Adrenal gland (tissue), 12 donors: ENCODE results near the gene PLEKHD1. TPM values are rescaled to one million over a fixed set of nuclear protein-coding genes. Genes with fewer than 3 reads are reported as not detected.
"Not testable (repeated sequence)": the region's sequence is repeated elsewhere in the genome, so short reads cannot be mapped to it uniquely, and the experiment has no call there.

Source experiments
- DNase-seq, 7 donors: peaks; one replicate each; pipeline ENCODE4 v3.0.0-alpha.2; 2019 to 2020
- H3K27ac ChIP-seq, 5 donors: fragments of 200-600 bp; sonication (generic) in 4 of 5; 1 replicate in 3 of 5; 2 replicates in 2 of 5; pipeline versions ENCODE4 v1.5.1 to v1.8.0; 2016 to 2020; ENCODE audit warnings: mild to moderate bottlenecking in 1 of 5
- H3K27me3 ChIP-seq: fragments of 200-600 bp; 2 replicates; pipeline ENCODE4 v1.8.0; 2021
- H3K36me3 ChIP-seq, 2 donors: fragments of 200-600 bp; replicated peaks in 1 of 2; 1 replicate in 1 of 2; 2 replicates in 1 of 2; pipeline versions ENCODE4 v1.5.1 to v1.8.0; 2018 to 2022
- H3K4me1 ChIP-seq, 2 donors: fragments of 200-600 bp; replicated peaks in 1 of 2; 1 replicate in 1 of 2; 2 replicates in 1 of 2; pipeline versions ENCODE4 v1.5.1 to v1.8.0; 2018 to 2021
- H3K4me3 ChIP-seq, 4 donors: fragments of 200-600 bp; sonication (generic) in 3 of 4; one replicate each; pipeline ENCODE4 v1.5.1; 2016 to 2018
- H3K9me3 ChIP-seq, 3 donors: fragments of 200-600 bp; sonication (generic) in 1 of 3; replicated peaks in 1 of 3; 1 replicate in 2 of 3; 2 replicates in 1 of 3; pipeline versions ENCODE4 v1.5.1 to v1.8.0; 2016 to 2021
- POLR2A ChIP-seq, 2 donors: fragments of 450-650 bp; IDR thresholded peaks; one replicate each; pipeline ENCODE4 v1.6.1; 2017; ENCODE audit warnings: antibody characterized with exemption in 2 of 2, mild to moderate bottlenecking in 2 of 2, moderate library complexity in 1 of 2
- WGBS, 4 donors: extraction: QIAGEN DNeasy Blood & Tissue Kit in 2 of 4; methylation state at CpG; one replicate each; pipeline versions ENCODE4 v1.1.5 to v1.1.7; 2013 to 2017; 5-methylcytosine and 5-hydroxymethylcytosine counted together
- intact Hi-C, 2 donors: fragments of 100-400 bp; cut with DNase I; formaldehyde crosslinking; loops; one replicate each; pipeline versions ENCODE4 v1.14.1 to v1.15.0; 2022 to 2023
- polyA plus RNA-seq, 3 donors: library from polyadenylated mRNA; stranded (reverse); fragments of 200-250 nt in 2 of 3; fragments of 350-450 nt in 1 of 3; fragmentation: Illumina TruSeq in 1 of 3; extraction: RNeasy Lipid Tissue Mini Kit (QIAGEN cat#74804) in 1 of 3; gene quantifications; one replicate each; pipeline ENCODE4 v1.2.3, GENCODE V29; 2013 to 2014
- total RNA-seq, 9 donors: library from RNA; depleted of rRNA in 4 of 9; stranded (reverse); fragments of >200 nt in 4 of 9; fragments of 120-200 nt in 1 of 9; fragmentation: NEBNext Ultra II Directional in 1 of 9; extraction: Animal tissue kit (Norgen Biotek cat#: 25700) in 1 of 9; gene quantifications; one replicate each; pipeline versions ENCODE4 v1.1.0 to v1.2.4, GENCODE V29; 2013 to 2023
- TF ChIP-seq, protein P1 (sequence below), 6 experiments: fragments of 450-650 bp in 4 of 6; fragments of 200-600 bp in 2 of 6; sonication (generic) in 1 of 6; IDR thresholded peaks; 1 replicate in 5 of 6; 2 replicates in 1 of 6; pipeline versions ENCODE4 v1.5.1 to v1.8.0; 2016 to 2021; ENCODE audit warnings: antibody characterized with exemption in 6 of 6, mild to moderate bottlenecking in 2 of 6, moderate library complexity in 1 of 6
- donor health status: healthy with polysubstance abuse.
- donor health status: Bipolar disorder and iron deficiency.
- donor health status: DM: yes; HTN: yes; CAD: no.
- donor health status: DM: no; HTN: no; CAD: no.
- donor health status: DM: no; HTN: no; CAD: no.
- donor health status: DM: yes; HTN: yes; CAD: no.

PLEKHD1 gene
- total and polyA plus RNA-seq, 12 donors, result 0.04 to 0.25 (median 0.14) TPM; not detected in 3

DNA sequence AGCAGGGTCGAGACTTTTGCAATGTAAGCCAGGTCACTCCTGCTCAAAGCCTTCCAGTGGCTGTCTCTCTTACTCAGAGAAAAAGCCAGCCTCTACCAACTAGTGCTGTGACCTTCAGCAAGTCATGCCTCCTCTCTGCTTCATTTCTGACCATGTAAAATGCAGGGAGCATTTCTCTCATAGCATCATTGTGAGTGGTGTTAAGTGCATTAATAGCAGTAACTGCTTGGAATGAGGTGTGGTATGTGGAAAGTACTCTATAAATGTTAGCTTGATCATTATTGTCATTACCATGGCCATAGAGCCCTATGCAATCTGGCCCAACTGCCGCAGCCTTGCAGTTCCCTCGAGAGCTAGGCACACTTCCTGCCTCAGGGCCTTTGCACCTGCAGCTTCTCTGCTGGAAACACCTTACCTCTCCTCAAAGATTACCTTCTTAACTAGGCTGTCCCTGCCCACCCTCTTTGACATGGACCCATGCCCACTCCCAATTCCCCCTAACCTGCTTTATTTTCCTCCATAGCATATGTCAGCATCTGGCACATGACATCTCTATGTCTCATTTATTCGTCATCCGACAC lies 10.9 kb downstream of the PLEKHD1 start:
- TF ChIP-seq, protein P1, sequence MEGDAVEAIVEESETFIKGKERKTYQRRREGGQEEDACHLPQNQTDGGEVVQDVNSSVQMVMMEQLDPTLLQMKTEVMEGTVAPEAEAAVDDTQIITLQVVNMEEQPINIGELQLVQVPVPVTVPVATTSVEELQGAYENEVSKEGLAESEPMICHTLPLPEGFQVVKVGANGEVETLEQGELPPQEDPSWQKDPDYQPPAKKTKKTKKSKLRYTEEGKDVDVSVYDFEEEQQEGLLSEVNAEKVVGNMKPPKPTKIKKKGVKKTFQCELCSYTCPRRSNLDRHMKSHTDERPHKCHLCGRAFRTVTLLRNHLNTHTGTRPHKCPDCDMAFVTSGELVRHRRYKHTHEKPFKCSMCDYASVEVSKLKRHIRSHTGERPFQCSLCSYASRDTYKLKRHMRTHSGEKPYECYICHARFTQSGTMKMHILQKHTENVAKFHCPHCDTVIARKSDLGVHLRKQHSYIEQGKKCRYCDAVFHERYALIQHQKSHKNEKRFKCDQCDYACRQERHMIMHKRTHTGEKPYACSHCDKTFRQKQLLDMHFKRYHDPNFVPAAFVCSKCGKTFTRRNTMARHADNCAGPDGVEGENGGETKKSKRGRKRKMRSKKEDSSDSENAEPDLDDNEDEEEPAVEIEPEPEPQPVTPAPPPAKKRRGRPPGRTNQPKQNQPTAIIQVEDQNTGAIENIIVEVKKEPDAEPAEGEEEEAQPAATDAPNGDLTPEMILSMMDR (IDR thresholded peaks at IDR 0.05), result no peak
- TF ChIP-seq POLR2A (IDR thresholded peaks at IDR 0.05), result no peak
- H3K9me3 ChIP-seq, result no peaks in the 10 kb centered on the region
- whole genome bisulfite sequencing, 4 donors, result 74 to 87% (median 82%) methylated on average over 5 of the region's 5 CpGs

DNA sequence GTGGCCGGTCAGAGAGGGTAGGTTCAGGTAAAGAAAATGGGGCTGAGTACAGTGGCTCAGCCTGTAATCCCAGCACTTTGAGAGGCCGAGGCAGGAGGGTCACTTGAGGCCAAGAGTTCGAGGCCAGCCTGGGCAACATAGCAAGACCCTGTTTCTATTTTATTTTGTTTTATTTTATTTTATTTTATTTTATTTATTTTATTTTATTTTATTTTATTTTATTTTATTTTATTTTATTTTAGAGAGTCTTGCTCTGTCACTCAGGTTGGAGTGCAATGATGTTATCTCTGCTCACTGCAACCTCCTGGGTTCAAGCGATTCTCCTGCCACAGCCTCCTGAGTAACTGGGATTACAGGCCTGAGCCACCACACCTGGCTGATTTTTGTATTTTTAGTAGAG lies 13.3 kb downstream of the PLEKHD1 start:
- 93 to 100% (median 95%) methylated on average over 4 of the region's 4 CpGs for WGBS, 4 donors
- H3K4me1 ChIP-seq, intact Hi-C loops, H3K9me3 ChIP-seq, H3K27ac ChIP-seq, H3K27me3 ChIP-seq, DNase-seq, H3K4me3 ChIP-seq, H3K36me3 ChIP-seq: not testable (repeated sequence)

More for the DNA sequence above, 10.9 kb downstream of the PLEKHD1 start:
- no peaks in the 10 kb centered on the region for H3K4me1 ChIP-seq
- H3K4me3 ChIP-seq, result no peak overlapping the region
- intact Hi-C loops, result no loop called here
- H3K36me3 ChIP-seq, result no peaks in the 10 kb centered on the region
- DNase-seq, result no peak
- H3K27ac ChIP-seq, result no peak overlapping the region
- H3K27me3 ChIP-seq, result no peaks in the 10 kb centered on the region

DNA sequence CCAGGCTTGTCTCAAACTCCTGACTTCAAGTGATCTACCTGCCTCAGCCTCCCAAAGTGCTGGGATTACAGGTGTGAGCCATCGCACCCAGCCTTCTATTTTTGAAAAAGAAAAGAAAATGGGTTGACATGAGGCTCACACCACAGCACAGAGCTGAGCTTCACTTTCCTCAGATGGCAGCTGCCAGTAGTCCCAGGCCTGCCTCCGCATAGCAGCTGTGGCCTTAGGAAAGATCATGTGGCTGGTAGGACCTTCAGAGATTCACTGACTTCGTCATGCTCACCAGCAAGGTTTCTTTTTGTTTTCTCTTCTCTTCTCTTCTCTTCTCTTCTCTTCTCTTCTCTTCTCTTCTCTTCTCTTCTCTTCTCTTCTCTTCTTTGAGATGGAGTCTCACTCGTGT lies 13.8 kb downstream of the PLEKHD1 start:
- H3K9me3 ChIP-seq, intact Hi-C loops, DNase-seq, H3K36me3 ChIP-seq, H3K4me1 ChIP-seq, H3K4me3 ChIP-seq, H3K27me3 ChIP-seq, H3K27ac ChIP-seq: not testable (repeated sequence)
- 88 to 95% (median 94%) methylated on average over 4 of the region's 4 CpGs for WGBS, 4 donors

DNA sequence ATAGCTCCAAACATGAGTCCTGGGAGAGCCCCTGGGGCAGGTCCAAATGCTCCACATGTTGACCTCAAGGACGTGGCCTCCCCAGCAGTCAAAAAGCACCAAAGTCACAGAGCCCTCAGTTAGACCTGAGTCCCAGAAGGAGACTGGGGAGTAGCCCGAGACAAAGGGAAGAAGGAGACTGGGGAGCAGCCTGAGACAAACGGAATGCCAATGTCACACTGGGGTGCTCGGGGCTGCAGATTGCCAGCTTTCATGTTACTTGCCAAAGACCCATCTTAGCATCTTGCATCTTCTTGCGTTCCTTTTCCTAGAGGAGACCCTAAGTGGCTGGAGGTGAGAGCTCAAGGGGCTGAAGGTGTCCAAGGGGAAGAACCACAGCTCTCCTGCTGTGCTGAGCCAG lies 14.9 kb downstream of the PLEKHD1 start:
- no peaks in the 10 kb centered on the region for H3K9me3 ChIP-seq
- TF ChIP-seq, protein P1 (IDR thresholded peaks at IDR 0.05), result no peak
- no peak for TF ChIP-seq POLR2A (IDR thresholded peaks at IDR 0.05)
- no peak overlapping the region for H3K27ac ChIP-seq
- H3K4me3 ChIP-seq, result no peak overlapping the region
- H3K27me3 ChIP-seq, result no peaks in the 10 kb centered on the region
- intact Hi-C loops, result no loop called here
- H3K36me3 ChIP-seq, result no peaks in the 10 kb centered on the region
- DNase-seq, result no peak
- peaks cover 0 to 7% of the 10 kb centered on the region in 2 donors for H3K4me1 ChIP-seq
- 82 to 94% (median 88%) methylated on average over 4 to 5 of the region's 5 CpGs for WGBS, 4 donors

DNA sequence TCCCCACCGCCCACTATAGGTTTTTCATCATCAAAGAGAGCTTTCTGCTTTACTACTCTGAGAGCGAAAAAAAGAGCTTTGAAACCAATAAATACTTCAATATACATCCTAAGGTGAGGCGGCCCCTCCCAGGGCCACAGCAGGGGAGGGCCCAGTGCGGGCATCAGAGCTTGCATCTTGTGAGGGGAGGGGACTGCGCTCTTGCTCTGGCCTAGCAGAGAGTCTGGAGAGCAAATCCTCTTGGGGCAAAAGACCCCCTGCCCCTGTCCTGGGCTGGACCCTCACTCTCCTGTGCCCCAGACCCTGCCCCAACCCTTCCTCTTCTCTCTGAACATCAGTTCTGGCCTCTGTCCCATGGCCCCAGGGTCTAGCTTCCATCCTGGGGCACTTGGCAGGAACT lies 15.6 kb downstream of the PLEKHD1 start:
- no peak overlapping the region for H3K4me3 ChIP-seq
- no peaks in the 10 kb centered on the region for H3K9me3 ChIP-seq
- intact Hi-C loops, result no loop called here
- no peak for TF ChIP-seq POLR2A (IDR thresholded peaks at IDR 0.05)
- TF ChIP-seq, protein P1 (IDR thresholded peaks at IDR 0.05), result no peak
- H3K36me3 ChIP-seq, result no peaks in the 10 kb centered on the region
- H3K27me3 ChIP-seq, result no peaks in the 10 kb centered on the region
- no peak for DNase-seq
- 87 to 98% (median 90%) methylated on average over 5 of the region's 5 CpGs for WGBS, 4 donors
- peaks cover 0 to 7% of the 10 kb centered on the region in 2 donors for H3K4me1 ChIP-seq
- no peak overlapping the region for H3K27ac ChIP-seq
